Measurements from ENCODE around the gene DCUN1D4. TPM values are rescaled to one million over a fixed set of nuclear protein-coding genes. Genes with fewer than 3 reads are reported as not detected.
A peak's percentile ranks its signal among the peaks of the same experiment; 100 is the strongest.
"Not testable (repeated sequence)": the region's sequence is repeated elsewhere in the genome, so short reads cannot be mapped to it uniquely, and the experiment has no call there.

Gene DCUN1D4
- total RNA-seq, 1 donor from 2014 or later, result 25.2 TPM

DNA sequence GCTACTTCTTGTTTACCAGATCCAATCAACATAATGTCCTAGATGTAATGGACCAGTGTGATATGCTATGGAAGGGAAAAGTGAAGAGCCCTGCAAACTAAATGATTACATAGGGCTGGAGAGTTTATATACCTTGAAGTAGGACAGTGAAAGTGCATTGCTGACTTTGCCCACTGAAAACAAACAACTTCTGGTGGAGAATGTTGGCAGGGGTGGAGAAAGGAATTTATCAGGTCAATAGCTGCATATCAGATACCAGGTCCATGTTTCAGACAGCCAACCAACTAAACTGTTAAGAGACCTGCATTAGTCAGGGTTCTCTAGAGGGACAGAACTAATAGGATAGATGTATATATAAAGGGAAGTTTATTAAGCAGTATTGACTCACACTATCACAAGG lies 82.4 kb downstream of the DCUN1D4 start:
- TF ChIP-seq, protein P1, sequence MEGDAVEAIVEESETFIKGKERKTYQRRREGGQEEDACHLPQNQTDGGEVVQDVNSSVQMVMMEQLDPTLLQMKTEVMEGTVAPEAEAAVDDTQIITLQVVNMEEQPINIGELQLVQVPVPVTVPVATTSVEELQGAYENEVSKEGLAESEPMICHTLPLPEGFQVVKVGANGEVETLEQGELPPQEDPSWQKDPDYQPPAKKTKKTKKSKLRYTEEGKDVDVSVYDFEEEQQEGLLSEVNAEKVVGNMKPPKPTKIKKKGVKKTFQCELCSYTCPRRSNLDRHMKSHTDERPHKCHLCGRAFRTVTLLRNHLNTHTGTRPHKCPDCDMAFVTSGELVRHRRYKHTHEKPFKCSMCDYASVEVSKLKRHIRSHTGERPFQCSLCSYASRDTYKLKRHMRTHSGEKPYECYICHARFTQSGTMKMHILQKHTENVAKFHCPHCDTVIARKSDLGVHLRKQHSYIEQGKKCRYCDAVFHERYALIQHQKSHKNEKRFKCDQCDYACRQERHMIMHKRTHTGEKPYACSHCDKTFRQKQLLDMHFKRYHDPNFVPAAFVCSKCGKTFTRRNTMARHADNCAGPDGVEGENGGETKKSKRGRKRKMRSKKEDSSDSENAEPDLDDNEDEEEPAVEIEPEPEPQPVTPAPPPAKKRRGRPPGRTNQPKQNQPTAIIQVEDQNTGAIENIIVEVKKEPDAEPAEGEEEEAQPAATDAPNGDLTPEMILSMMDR (conservative IDR thresholded peaks at IDR 0.05; ENCODE audit: low read depth, low read length), result no peak
- no peak for DNase-seq (ENCODE audit: low read depth)
- H3K4me3 ChIP-seq (ENCODE audit: low read depth, low read length), result no peak overlapping the region

DNA sequence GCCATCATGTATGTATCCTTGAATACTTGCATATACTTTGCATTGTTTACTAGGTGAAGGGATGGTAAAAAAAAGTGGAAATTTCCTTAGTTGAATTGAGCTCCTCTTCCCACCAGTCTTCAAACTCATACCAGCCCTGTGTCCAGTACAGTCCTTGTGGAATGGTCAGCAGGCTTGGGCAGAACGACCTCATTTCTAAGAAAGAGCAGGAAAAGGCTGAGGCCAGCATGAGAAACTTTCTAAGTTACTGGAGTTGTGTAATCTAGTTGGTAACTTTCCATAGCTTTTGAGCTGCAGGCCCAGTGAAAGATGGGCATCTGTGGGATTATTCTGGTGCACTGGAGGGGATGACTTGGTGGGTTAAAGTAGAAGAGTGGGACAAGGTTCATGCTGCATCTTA lies 87.6 kb downstream of the DCUN1D4 start:
- no peak for DNase-seq (ENCODE audit: low read depth)
- TF ChIP-seq, protein P1 (conservative IDR thresholded peaks at IDR 0.05; ENCODE audit: low read depth, low read length), result no peak
- no peak overlapping the region for H3K4me3 ChIP-seq (ENCODE audit: low read depth, low read length)

DNA sequence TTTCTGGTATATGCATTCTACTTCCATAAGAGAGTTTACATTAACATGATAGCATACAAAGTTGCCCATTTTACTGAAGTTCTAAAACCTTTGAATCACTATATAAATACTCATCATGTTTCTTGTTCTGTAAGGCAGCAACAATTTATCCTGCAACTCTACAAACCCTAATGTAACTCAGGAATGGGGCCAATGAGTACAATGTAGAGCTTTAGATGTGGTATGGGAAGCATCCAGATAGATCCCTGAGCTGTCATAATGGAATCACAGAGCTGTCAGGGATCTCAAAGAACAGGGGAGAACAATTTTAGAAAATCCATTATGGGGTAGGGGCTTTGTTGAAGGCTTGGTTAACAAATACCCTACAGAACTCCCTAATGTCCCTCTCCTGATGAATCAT lies 88.5 kb downstream of the DCUN1D4 start:
- no peak for DNase-seq (ENCODE audit: low read depth)
- no peak overlapping the region for H3K4me3 ChIP-seq (ENCODE audit: low read depth, low read length)
- TF ChIP-seq, protein P1 (conservative IDR thresholded peaks at IDR 0.05; ENCODE audit: low read depth, low read length), result no peak

DNA sequence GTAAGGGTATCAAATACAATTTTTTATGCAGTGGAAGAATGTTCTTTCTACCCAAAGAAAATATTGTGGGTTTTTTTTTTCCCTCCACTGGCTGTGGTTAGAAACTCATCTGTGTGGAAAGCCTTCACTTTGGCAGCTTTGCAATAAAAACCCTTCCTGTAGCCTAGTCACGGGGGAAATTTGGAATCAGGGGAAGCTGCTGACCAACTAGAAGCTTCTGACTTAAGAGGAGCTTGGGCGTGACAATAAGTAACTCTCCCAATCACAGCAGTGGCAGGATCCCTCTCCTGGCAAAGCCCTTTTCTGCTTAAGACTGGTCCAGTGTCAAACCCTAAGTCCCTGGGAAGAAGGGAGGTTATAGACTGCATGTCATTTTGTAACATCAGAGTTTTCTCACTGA lies 89.3 kb downstream of the DCUN1D4 start:
- TF ChIP-seq, protein P1 (conservative IDR thresholded peaks at IDR 0.05; ENCODE audit: low read depth, low read length), result no peak
- H3K4me3 ChIP-seq (ENCODE audit: low read depth, low read length), result no peak overlapping the region
- no peak for DNase-seq (ENCODE audit: low read depth)

DNA sequence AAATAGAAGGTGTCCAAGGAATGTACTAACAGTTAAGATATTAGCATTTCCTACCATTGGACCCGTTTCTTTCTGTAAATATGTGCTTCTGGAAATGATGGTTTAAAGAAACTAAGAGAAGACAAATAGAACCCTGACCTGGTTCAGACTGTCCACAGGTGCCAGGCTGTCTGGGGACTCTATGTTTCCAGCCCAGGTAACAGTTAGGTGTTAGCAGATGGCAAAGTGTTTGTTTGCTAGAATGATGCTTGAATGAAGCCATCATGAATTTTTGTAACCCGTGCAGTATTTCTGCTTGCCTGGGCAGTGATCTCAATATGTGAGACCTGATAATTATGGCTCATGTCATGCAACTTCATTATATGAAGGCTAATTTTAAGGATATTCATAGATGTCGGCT lies 89.7 kb downstream of the DCUN1D4 start:
- no peak for DNase-seq (ENCODE audit: low read depth)
- H3K4me3 ChIP-seq (ENCODE audit: low read depth, low read length), result no peak overlapping the region
- TF ChIP-seq, protein P1 (conservative IDR thresholded peaks at IDR 0.05; ENCODE audit: low read depth, low read length), result no peak

DNA sequence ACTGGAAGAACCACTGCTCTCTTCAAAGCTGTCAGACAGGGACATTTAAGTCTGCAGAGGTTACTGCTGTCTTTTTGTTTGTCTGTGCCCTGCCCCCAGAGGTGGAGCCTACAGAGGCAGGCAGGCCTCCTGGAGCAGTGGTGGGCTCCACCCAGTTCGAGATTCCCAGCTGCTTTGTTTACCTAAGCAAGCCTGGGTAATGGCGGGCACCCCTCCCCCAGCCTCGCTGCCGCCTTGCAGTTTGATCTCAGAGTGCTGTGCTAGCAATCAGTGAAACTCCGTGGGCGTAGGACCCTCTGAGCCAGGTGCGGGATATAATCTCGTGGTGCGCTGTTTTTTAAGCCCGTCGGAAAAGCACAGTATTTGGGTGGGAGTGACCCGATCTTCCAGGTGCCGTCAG lies 97.5 kb downstream of the DCUN1D4 start:
- not testable (repeated sequence) for H3K4me3 ChIP-seq (ENCODE audit: low read depth, low read length); DNase-seq (ENCODE audit: low read depth)

DNA sequence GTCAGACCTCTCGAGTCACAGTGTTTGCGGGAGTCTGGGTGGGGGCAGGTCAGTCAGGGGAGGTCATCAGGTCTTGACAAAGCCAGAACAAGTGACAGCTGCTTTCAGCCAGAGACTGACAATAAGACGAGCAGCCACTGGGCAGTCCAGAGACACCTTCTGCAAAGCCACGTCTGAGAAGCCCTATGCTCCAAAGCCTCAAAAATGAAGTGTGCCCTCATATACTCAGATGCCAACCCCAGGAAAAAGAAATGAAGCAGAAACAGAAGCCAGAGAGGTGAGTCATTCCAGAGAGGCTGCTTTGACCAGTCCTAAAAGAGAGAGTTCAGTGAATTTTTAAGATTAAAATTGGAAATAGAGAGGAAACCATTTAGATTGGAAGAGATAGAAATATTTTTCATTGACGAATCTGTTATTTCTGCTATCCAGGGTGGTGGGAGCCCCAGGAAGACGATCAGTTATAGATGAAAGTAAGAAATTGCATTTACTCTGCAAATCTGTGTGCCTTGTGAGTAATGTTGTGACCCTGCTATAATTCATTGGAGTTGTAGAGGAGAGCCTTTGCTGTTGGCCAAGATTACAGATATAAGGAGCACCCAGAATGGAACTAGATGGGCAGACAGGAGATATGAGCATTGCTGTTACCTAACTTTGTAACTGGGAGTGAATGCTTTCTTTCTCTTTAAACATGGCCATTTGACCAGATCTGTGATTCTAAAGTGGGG lies 99.3 kb downstream of the DCUN1D4 start:
- peak; percentile 30 for DNase-seq (ENCODE audit: low read depth)
- TF ChIP-seq, protein P1 (conservative IDR thresholded peaks at IDR 0.05; ENCODE audit: low read depth, low read length), result no peak
- H3K4me3 ChIP-seq (ENCODE audit: low read depth, low read length), result no peak overlapping the region

Measured in epithelial cell of proximal tubule (primary cell).